Body of pancreas (tissue), 4 donors: ENCODE results near the gene FGD3. TPM values are rescaled to one million over a fixed set of nuclear protein-coding genes. Genes with fewer than 3 reads are reported as not detected.

Experiments
- ATAC-seq: fragments of 150-250 bp; one replicate; pipeline ENCODE4 v1.9.1; 2016
- DNase-seq, 4 donors: peaks; one replicate each; pipeline ENCODE4 v3.0.0-alpha.2; 2019
- H3K27ac ChIP-seq, 4 donors: fragments of 200-600 bp; sonication (generic); 1 replicate in 3 of 4; 2 replicates in 1 of 4; pipeline versions ENCODE4 v1.5.1 to v1.6.1; 2016 to 2019; ENCODE audit warnings: mild to moderate bottlenecking in 1 of 4, mixed read lengths in 1 of 4, moderate library complexity in 1 of 4
- H3K27me3 ChIP-seq, 2 donors: fragments of 200-600 bp; sonication (generic); one replicate each; pipeline ENCODE4 v1.6.0; 2016; ENCODE audit warnings: mild to moderate bottlenecking in 1 of 2
- H3K36me3 ChIP-seq, 2 donors: fragments of 200-600 bp; sonication (generic); replicated peaks in 1 of 2; 2 replicates each; pipeline ENCODE4 v1.5.1; 2016; ENCODE audit warnings: low read depth in 2 of 2; ENCODE audit not compliant: insufficient read depth in 1 of 2
- H3K4me1 ChIP-seq: fragments of 200-600 bp; sonication (generic); one replicate; pipeline ENCODE4 v1.6.0; 2016
- H3K4me3 ChIP-seq, 2 donors: fragments of 200-600 bp; sonication (generic); 1 replicate in 1 of 2; 2 replicates in 1 of 2; pipeline ENCODE4 v1.5.1; 2016 to 2019
- H3K9me3 ChIP-seq, 3 donors: fragments of 200-600 bp; sonication (generic); 1 replicate in 2 of 3; 2 replicates in 1 of 3; pipeline ENCODE4 v1.5.1; 2016
- CTCF ChIP-seq, 7 experiments: fragments of 450-650 bp in 4 of 7; fragments of 200-600 bp in 3 of 7; sonication (generic) in 3 of 7; IDR thresholded peaks; one replicate each; pipeline ENCODE4 v1.5.1; 2016 to 2019; ENCODE audit warnings: antibody characterized with exemption in 7 of 7
- POLR2A ChIP-seq, 3 donors: fragments of 450-650 bp; IDR thresholded peaks; one replicate each; pipeline ENCODE4 v1.6.1; 2016; ENCODE audit warnings: antibody characterized with exemption in 3 of 3, mild to moderate bottlenecking in 2 of 3
- WGBS, 2 donors: methylation state at CpG; one replicate each; pipeline ENCODE4 v1.1.5; 2017; 5-methylcytosine and 5-hydroxymethylcytosine counted together
- intact Hi-C: fragments of 100-400 bp; cut with DNase I; formaldehyde crosslinking; loops from one replicate; pipeline ENCODE4 v1.15.1; 2023
- total RNA-seq, 2 donors: library from RNA; depleted of rRNA; stranded (reverse); fragments of >200 nt; gene quantifications; one replicate each; pipeline ENCODE4 v1.1.0, GENCODE V29; 2016

FGD3 gene
- total RNA-seq, 2 donors from 2014 or later: 12.2 to 13.2 TPM

GRCh38 chr9:92977279-92977678 is 30.0 kb downstream of the FGD3 start:
- Histone ChIP-seq H3K4me1 (peaks cover 46% of the 10 kb centered on the region), H3K4me3 (no peak overlapping the region), H3K9me3 (no peaks in the 10 kb centered on the region), H3K27ac (peak overlapping the region in 2 of 4 donors; percentile 83 to 86), H3K36me3 (no peaks in the 10 kb centered on the region), H3K27me3 (no peaks in the 10 kb centered on the region)
- 87% methylated on average over 12 of the region's 12 CpGs; no CpG with 5 or more reads in 1 of the 2 donors for WGBS, 2 donors
- DNase-seq (no peak), ATAC-seq (no peak)
- TF ChIP-seq POLR2A (IDR thresholded peaks at IDR 0.05): no peak
- no peak for TF ChIP-seq CTCF (IDR thresholded peaks at IDR 0.05)
- intact Hi-C loops: no loop called here

- intact Hi-C loops: no loop called here
- Histone ChIP-seq H3K27me3 (no peaks in the 10 kb centered on the region), H3K36me3 (no peaks in the 10 kb centered on the region), H3K4me1 (peaks cover 42% of the 10 kb centered on the region), H3K9me3 (no peaks in the 10 kb centered on the region), H3K4me3 (no peak overlapping the region), H3K27ac (peak overlapping the region in 1 of 4 donors; percentile 49)
- no peak for TF ChIP-seq CTCF (IDR thresholded peaks at IDR 0.05)
- TF ChIP-seq POLR2A (IDR thresholded peaks at IDR 0.05): no peak
- no peak for ATAC-seq
- 37% methylated on average over 4 of the region's 4 CpGs for WGBS, 2 donors
- DNase-seq: no peak
Measured at GRCh38 chr9:92978345-92978875, 31.1 kb downstream of the FGD3 start.

GRCh38 chr9:92979283-92980056 is 32.1 kb downstream of the FGD3 start:
- Histone ChIP-seq H3K36me3 (no peaks in the 10 kb centered on the region), H3K27ac (peak overlapping the region in 1 of 4 donors; percentile 49), H3K9me3 (no peaks in the 10 kb centered on the region), H3K27me3 (no peaks in the 10 kb centered on the region), H3K4me1 (peaks cover 35% of the 10 kb centered on the region), H3K4me3 (no peak overlapping the region)
- ATAC-seq: no peak
- intact Hi-C loops: no loop called here
- WGBS, 2 donors: 48 to 53% methylated on average over 2 of the region's 2 CpGs
- no peak for DNase-seq
- TF ChIP-seq CTCF (IDR thresholded peaks at IDR 0.05) (no peak), POLR2A (IDR thresholded peaks at IDR 0.05) (no peak)

- Histone ChIP-seq H3K36me3 (no peaks in the 10 kb centered on the region), H3K27ac (peak overlapping the region in 1 of 4 donors; percentile 49), H3K27me3 (no peaks in the 10 kb centered on the region), H3K4me1 (peaks cover 27% of the 10 kb centered on the region), H3K4me3 (no peak overlapping the region), H3K9me3 (no peaks in the 10 kb centered on the region)
- intact Hi-C loops: no loop called here
- WGBS, 2 donors: 82 to 86% methylated on average over 7 of the region's 7 CpGs
- ATAC-seq (no peak), DNase-seq (no peak)
- TF ChIP-seq POLR2A (IDR thresholded peaks at IDR 0.05) (no peak), CTCF (IDR thresholded peaks at IDR 0.05) (no peak)
Measured at GRCh38 chr9:92980085-92980745, 32.9 kb downstream of the FGD3 start.
